ENCODE results near the gene MAN1C1. TPM values are rescaled to one million over a fixed set of nuclear protein-coding genes. Genes with fewer than 3 reads are reported as not detected.
A peak's percentile ranks its signal among the peaks of the same experiment; 100 is the strongest.

The MAN1C1 gene
- total RNA-seq, 1 experiment from 2014 or later = 2.1 TPM

DNA sequence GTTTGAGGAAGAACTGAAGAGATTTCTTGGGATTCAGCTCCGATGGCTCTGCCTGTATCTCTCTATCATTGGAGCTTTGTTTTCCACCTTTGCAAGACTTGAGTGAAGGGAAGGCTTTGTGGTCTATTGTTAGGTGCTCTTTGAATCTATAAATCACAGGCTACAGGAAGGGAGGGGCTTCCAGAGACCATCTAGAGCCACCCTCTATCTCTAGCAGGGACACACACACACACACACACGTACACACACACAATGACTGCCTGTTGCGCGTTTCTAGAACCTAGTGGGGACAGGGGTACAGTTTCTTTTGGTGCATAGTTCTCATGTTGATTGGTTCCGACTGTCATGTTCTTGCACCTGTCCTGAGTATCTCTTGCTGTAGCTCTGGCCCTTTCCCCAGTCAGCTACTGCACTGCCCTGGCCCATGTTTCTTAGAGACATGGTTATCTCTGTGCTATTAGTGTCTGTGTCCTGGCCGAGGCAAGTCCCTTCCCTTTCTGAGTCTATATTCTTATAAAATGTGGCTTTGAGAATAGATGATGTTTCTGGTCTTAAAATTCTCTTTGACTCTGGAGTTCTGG is 60.7 kb downstream of the MAN1C1 start:
- no peak for DNase-seq (ENCODE audit: low read depth)

- DNase-seq (ENCODE audit: low read depth) = no peak
Measured at GRCh38 chr1:25679171-25679570, 62.6 kb downstream of the MAN1C1 start.

- DNase-seq (ENCODE audit: low read depth) = no peak
Measured at GRCh38 chr1:25680701-25681100, 64.1 kb downstream of the MAN1C1 start.

GRCh38 chr1:25682059-25682601 is 65.5 kb downstream of the MAN1C1 start:
- DNase-seq (ENCODE audit: low read depth) = no peak

DNA sequence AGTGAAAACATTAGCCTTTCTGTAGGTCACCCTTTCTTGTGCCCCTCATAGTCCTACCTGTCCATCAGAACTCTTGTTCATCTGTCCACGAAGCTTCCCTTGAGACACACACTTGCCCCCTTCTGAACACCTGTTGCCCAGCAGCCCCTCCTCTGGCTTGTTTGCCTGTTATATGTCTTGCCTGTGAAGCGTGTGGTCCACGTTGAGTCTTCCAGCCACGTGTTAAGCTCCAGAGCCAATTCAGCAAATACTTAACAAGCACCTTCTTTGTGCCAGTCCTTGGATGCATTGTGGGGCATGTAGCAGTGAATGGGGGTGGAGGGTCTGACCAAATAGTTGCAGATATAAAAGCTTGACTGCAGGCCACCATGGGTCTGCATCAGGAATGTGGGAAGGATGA is 66.6 kb downstream of the MAN1C1 start:
- DNase-seq (ENCODE audit: low read depth) = no peak

DNA sequence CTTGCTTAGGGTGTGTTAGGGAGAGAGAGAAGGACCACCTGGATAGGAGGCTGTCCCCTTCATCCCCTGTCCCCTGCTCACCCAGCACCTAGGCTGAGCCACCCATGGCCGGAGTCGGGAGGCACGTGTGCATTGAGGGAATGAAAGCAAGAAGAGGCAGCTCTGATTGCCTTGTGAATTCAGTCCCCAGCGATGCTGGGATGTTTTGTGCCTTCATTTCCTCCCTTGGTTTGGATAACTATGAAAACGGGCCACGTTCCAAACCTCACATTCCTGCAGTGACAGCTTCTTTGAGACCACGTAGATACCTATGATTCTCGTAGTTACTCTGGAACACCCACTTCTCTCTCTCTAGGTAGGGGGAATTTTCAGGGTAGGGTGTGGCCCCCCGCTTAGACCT is 67.1 kb downstream of the MAN1C1 start:
- no peak for DNase-seq (ENCODE audit: low read depth)

DNA sequence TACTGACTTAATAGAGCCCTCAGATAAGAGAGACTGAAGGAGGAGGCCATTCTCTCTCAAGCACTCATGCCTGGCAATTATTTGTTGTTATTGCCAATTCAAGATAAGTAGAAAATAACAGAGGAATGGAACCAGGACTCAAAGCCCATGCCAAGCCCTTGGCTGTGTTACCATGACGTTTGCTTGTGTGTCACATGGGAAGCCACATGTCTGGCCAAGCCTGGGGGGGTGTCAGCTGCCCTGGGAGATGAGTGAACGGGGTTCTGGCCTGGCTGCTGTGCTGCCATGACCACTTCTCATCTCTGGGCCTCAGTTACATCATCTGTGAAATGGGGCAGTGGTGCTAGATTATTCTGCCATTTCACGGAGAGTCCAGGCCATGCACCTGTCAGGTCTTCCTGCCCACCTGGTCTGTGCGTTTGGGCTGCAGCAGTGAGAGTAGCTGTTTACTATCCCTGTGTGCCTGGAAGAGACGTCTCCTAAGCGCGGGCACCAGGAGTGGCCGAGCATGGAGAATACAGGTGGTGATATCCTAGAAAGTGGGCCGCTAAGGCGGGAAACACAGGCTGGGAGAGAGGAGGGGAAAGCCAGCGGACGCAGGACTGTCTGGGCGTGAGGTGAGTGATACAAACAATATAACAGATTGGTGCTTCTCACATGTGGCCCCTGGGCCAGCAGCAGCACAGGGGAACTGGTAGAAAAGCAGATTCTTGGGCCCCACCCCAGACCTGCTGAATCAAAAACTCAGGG is 67.8 kb downstream of the MAN1C1 start:
- DNase-seq (ENCODE audit: low read depth) = no peak

GRCh38 chr1:25685211-25685750 is 68.7 kb downstream of the MAN1C1 start:
- DNase-seq (ENCODE audit: low read depth) = no peak

DNA sequence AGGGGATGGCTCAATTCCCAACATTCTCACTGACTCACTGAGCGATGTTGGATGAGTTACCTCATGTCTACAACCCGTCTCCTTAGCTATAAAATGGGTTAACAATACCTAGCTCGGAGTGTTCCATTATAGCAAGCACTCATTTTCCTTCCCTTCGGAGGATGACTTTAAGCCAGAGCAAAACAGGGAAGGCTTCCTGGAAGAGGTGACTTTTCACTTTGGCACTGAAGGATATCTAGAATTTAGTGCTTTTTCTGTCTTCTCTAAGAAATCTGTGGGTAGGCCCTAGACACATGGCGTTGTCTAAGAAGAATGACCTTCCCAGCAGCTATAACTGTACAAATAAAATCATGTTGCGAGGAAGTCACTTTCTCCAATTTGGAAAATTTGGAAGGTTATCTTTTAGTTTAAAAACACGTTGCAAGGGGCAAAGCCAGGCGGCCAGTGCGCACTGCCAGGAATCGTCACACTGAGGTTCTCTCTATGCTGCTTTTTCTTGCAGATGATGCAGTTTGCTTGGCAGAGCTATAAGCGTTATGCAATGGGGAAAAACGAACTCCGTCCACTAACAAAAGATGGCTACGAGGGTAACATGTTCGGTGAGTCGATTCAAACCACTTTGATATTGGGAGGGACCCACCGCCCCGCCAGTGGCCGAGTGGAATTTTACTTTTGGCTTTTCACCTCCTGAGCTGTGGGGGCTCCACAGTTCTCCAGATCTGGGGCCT is 69.5 kb downstream of the MAN1C1 start:
- DNase-seq (ENCODE audit: low read depth) = no peak

GRCh38 chr1:25687221-25688017 is 70.8 kb downstream of the MAN1C1 start:
- no peak for DNase-seq (ENCODE audit: low read depth)

DNA sequence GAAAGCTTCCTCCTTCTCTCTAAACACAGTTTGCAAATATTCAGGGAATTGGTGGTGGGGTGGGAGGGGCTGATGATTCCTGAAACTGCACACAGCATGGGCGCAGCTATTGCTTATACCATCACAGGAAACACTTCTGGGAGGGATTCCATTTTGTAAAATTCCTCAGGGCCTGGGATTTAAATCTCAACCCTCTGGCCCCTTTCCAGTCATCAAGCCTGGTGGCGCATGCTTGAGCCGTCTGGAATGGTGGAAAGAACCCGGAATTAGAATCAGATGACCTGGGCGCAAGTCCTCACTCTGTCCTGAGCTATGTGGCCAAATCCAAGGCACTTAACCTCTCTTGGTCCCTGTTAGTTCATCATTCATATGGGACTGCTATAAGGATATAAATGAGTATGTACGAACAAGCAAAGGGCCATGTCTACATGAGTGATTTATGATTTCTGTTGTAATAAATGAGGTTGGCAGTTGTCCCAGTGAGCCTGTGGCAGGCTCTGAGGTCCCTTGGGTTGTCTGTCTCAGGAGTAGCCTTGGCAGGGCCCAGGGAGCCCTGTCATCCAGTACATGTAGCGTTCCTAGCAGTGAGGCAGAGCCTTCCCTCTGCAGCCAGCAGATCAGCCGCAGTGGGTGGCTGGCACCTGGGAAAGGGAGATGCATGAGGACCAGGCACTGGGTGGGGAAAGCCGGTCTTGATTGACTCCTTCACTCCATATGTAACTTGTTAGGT is 72.0 kb downstream of the MAN1C1 start:
- DNase-seq (ENCODE audit: low read depth) = no peak

- DNase-seq (ENCODE audit: low read depth) = no peak
Measured at GRCh38 chr1:25689686-25690381, 73.2 kb downstream of the MAN1C1 start.

DNA sequence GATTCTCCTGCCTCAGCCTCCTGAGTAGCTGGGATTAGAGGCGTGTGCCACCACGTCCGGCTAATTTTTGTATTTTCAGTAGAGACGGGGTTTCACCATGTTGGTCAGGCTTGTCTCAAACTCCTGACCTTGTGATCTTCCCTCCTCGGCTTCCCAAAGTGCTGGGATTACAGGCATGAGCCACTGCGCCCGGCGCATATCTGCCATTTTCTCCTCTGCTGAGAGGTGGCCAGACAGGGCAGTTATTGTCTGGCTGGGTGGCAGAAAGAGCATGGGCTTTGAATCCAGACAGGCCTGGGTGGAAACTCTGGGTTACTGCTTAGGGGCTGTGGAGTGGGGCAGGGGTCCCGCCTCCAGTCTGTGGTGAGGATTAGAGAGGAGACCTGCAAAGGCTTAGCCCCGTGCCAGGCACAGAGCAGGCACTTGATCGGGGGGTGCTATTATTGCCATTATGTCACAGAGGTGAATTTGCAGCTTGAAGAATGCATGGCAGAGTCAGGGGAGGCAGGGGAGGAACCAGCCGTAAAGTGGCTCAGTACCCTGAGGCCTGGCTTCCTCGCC is 73.9 kb downstream of the MAN1C1 start:
- DNase-seq (ENCODE audit: low read depth) = no peak

GRCh38 chr1:25691211-25691610 is 74.6 kb downstream of the MAN1C1 start:
- no peak for DNase-seq (ENCODE audit: low read depth)

- DNase-seq (ENCODE audit: low read depth) = no peak
Measured at GRCh38 chr1:25692560-25692959, 76.0 kb downstream of the MAN1C1 start.

- no peak for DNase-seq (ENCODE audit: low read depth)
Measured at GRCh38 chr1:25694167-25695007, 77.8 kb downstream of the MAN1C1 start.

GRCh38 chr1:25695090-25695770 is 78.6 kb downstream of the MAN1C1 start:
- DNase-seq (ENCODE audit: low read depth) = peak; percentile 96

- DNase-seq (ENCODE audit: low read depth) = peak; percentile 91
Measured at GRCh38 chr1:25695771-25696311, 79.2 kb downstream of the MAN1C1 start.
